ENCODE measurements around the gene C5. TPM values are rescaled to one million over a fixed set of nuclear protein-coding genes. Genes with fewer than 3 reads are reported as not detected.

C5 gene
- total RNA-seq, 1 experiment from 2014 or later = 0.74 TPM

- Histone ChIP-seq H3K79me1 (ENCODE audit: insufficient read depth, low read depth, low read length, poor library complexity, severe bottlenecking) (no peaks in the 10 kb centered on the region), H4K20me1 (ENCODE audit: control insufficient read depth, insufficient read depth, insufficient read length) (no peaks in the 10 kb centered on the region), H3K9ac (ENCODE audit: extremely low read depth, insufficient read length, low read length) (no peak overlapping the region), H4K91ac (ENCODE audit: insufficient read length, low read depth, low read length) (no peak overlapping the region), H3K18ac (ENCODE audit: insufficient read length, low read depth, low read length) (no peak overlapping the region), H2BK5ac (ENCODE audit: insufficient read length, low read length) (no peak overlapping the region), H2BK12ac (ENCODE audit: insufficient read length, low read depth, low read length) (no peak overlapping the region), H3K23me2 (ENCODE audit: insufficient read length, low read depth, low read length, poor library complexity, severe bottlenecking) (peaks cover 2% of the 10 kb centered on the region), H3K9me3 (ENCODE audit: control insufficient read depth, low read depth, low read length) (no peaks in the 10 kb centered on the region), H2AFZ (ENCODE audit: low read length) (no peak overlapping the region), H3K27me3 (ENCODE audit: insufficient read depth, low read length) (peaks cover 25% of the 10 kb centered on the region), H3K56ac (ENCODE audit: insufficient read length, low read depth, low read length) (no peak overlapping the region), H3K4me1 (ENCODE audit: insufficient read depth, low read length) (no peaks in the 10 kb centered on the region), H3K27ac (ENCODE audit: insufficient read length, low read depth, low read length) (no peak overlapping the region), H3K23ac (ENCODE audit: insufficient read length, low read depth, low read length) (no peak overlapping the region), H3K79me2 (ENCODE audit: insufficient read depth, low read length) (no peaks in the 10 kb centered on the region), H3T11ph (ENCODE audit: low read length) (no peak overlapping the region), H4K5ac (ENCODE audit: insufficient read length, low read depth, low read length) (no peak overlapping the region), H3K4ac (ENCODE audit: low read depth, low read length) (no peak overlapping the region), H2BK20ac (ENCODE audit: low read depth, low read length, poor library complexity, severe bottlenecking) (no peak overlapping the region), H2BK15ac (ENCODE audit: low read depth, low read length) (no peak overlapping the region), H3K4me2 (ENCODE audit: insufficient read depth, insufficient read length, low read length) (no peak overlapping the region), H2AK5ac (ENCODE audit: insufficient read length, low read length) (no peak overlapping the region), H3K14ac (ENCODE audit: insufficient read depth, low read length) (no peak overlapping the region), H2BK120ac (ENCODE audit: low read depth, low read length, poor library complexity, severe bottlenecking) (no peak overlapping the region), H4K8ac (replicated peaks; ENCODE audit: insufficient read length, low read depth, low read length) (no peak overlapping the region)
- peaks cover 79% of the 10 kb centered on the region for H3K27me3 Mint-ChIP-seq (ENCODE audit: low read depth)
- H3K9me3 Mint-ChIP-seq = peaks cover 2 to 7% of the 10 kb centered on the region in 2 experiments; a peak in 2 of 5 replicates
- H3K27ac Mint-ChIP-seq = no peak overlapping the region
- peaks cover 9 to 16% of the 10 kb centered on the region in 2 experiments for H3K4me1 Mint-ChIP-seq
- WGBS (ENCODE audit: extremely low coverage, insufficient read length, low lambda C conversion rate) = no CpG with 5 or more reads among the region's 1 CpG
- no peak overlapping the region for H3K4me3 Mint-ChIP-seq
- H3K36me3 Mint-ChIP-seq (ENCODE audit: insufficient read depth in 1 of 3, low read depth in 3 of 3) = peaks cover 0 to 2% (median 0%) of the 10 kb centered on the region in 3 experiments; a peak in 1 of 7 replicates
- TF ChIP-seq, protein P1, sequence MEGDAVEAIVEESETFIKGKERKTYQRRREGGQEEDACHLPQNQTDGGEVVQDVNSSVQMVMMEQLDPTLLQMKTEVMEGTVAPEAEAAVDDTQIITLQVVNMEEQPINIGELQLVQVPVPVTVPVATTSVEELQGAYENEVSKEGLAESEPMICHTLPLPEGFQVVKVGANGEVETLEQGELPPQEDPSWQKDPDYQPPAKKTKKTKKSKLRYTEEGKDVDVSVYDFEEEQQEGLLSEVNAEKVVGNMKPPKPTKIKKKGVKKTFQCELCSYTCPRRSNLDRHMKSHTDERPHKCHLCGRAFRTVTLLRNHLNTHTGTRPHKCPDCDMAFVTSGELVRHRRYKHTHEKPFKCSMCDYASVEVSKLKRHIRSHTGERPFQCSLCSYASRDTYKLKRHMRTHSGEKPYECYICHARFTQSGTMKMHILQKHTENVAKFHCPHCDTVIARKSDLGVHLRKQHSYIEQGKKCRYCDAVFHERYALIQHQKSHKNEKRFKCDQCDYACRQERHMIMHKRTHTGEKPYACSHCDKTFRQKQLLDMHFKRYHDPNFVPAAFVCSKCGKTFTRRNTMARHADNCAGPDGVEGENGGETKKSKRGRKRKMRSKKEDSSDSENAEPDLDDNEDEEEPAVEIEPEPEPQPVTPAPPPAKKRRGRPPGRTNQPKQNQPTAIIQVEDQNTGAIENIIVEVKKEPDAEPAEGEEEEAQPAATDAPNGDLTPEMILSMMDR (conservative IDR thresholded peaks at IDR 0.05) = no peak
- no peak for DNase-seq
Observed at GRCh38 chr9:121069396-121069795, 19.3 kb upstream of the C5 start.

All from H9 (cell line).